Stimulated activated CD4-positive, alpha-beta T cell treated with anti-CD3 and anti-CD28 coated beads, Interleukin-4, amount 100 ng/mL, for 48 hours (primary cell): ENCODE measurements around the gene MALL.
"Not testable (repeated sequence)": the region's sequence is repeated elsewhere in the genome, so short reads cannot be mapped to it uniquely, and the experiment has no call there.

Experiments
- DNase-seq, 2 donors: peaks; one replicate each; pipeline ENCODE4 v3.0.0-alpha.2; 2020; ENCODE audit warnings: low read depth in 2 of 2

Gene MALL

DNA sequence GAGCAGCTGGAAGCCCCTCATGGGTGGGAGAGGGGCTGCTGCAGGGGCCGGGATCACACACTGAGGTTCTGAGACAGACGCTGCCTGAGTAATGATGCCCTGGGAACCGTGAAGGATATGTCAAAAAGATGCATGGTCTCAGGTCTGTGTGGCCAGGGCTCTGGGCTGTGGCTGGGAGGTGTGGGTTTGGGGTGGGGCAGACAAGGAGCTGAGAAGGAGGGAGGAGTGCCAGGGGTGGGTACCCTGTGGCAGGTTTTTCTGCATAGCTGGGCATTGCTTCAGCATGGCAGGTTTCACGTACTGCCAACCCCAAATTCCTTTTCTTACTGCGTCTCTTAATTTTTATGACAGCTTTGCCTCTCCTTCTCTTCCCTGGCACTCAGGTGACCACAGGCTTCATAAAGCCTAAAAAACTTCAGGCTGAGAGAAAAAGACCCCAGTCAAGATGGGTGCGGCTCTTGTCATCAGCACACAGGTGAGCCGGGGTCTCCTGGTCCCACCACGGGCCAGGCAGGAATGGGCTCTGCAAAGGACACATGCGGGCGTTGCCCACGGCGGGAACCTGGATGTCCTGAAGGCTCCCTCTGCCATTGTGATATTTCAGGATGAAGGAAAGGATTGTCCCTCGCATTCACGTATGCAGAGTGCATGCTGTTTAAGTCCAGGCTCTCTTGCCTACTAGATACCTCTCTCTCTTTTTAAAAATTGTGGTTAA lies 18.0 kb downstream of the MALL start:
- DNase-seq: no peak

DNA sequence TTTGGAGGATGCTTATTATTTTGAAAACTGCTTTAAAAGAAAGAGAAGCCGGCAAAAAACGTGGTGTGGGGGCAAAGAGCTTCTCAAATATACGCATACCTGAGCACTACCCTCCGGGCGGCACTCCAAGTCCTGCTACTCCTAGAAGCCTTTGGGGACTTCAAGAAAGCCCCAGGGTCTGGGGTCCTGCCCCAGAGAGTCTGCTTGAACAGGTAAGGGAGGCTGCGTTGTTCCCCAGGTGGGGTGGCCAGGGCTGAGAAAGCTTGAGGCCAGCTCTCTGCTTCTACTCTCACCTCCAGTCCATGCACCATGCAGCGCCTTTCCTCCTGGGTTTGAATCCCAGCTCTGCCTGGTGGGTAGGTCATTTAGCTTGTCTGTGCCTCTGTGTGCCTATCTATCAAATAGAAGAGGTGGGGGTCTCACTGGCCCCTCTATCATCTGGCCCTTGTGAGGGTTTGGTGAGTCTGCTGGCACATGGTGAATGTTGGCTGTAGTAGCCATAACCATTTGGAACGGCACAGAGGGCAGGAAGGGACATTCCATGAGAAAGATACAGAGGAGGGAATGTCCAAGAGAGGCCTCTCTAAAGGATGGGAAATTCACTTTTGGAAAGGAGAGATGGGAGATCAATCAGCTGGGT lies 19.5 kb downstream of the MALL start:
- DNase-seq: no peak

- DNase-seq: not testable (repeated sequence)
Observed at GRCh38 chr2:110094884-110095534, 20.6 kb downstream of the MALL start.

DNA sequence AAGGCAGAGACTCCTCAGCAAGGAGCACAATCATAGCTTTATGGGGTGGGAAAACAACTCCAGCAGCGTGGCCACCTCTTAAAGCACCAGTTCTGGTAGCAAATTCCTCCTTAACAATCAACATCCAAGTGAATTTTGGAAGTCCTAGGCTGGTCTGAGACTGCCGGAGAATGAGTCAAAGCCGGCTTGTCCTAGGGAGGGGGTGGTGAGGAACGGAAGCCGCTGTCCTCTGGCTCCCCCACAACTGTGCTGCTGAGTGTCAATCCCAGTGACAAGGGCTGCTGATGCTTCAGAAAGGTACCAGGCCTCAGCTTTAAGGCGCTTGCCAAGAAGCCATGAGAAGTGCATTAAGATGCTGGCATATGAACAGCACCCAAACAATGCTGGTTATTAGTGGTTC lies 21.7 kb downstream of the MALL start:
- not testable (repeated sequence) for DNase-seq

DNA sequence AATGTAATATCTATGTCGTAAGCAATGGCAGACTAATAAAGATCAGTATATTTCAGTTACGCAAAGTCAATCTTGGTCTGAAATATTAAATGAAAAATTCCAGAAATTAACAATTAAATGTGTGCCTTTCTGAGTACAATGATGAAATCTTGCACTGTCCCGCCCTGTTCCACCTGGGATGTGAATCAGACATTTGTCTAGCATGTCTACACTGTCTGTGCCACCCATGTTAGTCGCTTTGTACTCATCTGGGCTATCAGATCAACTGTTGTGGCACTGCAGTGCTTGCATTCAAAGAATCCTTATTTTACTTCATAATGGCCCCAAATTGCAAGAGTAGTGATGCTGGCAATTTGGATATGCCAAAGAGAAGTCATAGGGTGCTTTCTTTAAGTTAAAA lies 25.5 kb downstream of the MALL start:
- DNase-seq: not testable (repeated sequence)

- DNase-seq: not testable (repeated sequence)
Observed at GRCh38 chr2:110083757-110084156, 31.9 kb downstream of the MALL start.

- DNase-seq: not testable (repeated sequence)
Observed at GRCh38 chr2:110083162-110083561, 32.5 kb downstream of the MALL start.

GRCh38 chr2:110078104-110078503 lies 37.5 kb downstream of the MALL start:
- not testable (repeated sequence) for DNase-seq

GRCh38 chr2:110075896-110076295 lies 39.7 kb downstream of the MALL start:
- not testable (repeated sequence) for DNase-seq

DNA sequence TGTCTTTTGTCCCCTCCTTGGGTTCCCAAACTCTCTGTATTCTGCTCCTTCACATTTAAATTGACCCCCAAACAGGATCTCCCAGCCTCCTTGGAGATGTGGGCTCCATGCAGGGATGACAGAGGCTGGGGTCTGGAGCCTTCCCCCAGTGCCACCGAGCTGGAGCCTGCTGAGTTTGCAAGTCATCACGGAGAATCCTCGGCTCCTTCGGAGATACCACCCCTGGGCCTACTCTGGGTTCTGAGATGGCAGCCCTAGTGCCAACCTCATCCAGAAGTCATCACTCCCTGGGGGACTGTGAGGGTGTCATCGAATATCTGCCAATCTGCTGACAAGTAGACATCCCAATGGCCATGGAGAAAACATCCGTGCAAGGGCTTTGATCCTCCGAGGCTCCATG lies 45.8 kb downstream of the MALL start:
- DNase-seq: not testable (repeated sequence)

GRCh38 chr2:110068153-110068552 lies 47.5 kb downstream of the MALL start:
- not testable (repeated sequence) for DNase-seq

- not testable (repeated sequence) for DNase-seq
Observed at GRCh38 chr2:110062332-110062731, 53.3 kb downstream of the MALL start.

- not testable (repeated sequence) for DNase-seq
Observed at GRCh38 chr2:110060550-110060949, 55.1 kb downstream of the MALL start.

- DNase-seq: not testable (repeated sequence)
Observed at GRCh38 chr2:110059694-110060358, 55.8 kb downstream of the MALL start.

DNA sequence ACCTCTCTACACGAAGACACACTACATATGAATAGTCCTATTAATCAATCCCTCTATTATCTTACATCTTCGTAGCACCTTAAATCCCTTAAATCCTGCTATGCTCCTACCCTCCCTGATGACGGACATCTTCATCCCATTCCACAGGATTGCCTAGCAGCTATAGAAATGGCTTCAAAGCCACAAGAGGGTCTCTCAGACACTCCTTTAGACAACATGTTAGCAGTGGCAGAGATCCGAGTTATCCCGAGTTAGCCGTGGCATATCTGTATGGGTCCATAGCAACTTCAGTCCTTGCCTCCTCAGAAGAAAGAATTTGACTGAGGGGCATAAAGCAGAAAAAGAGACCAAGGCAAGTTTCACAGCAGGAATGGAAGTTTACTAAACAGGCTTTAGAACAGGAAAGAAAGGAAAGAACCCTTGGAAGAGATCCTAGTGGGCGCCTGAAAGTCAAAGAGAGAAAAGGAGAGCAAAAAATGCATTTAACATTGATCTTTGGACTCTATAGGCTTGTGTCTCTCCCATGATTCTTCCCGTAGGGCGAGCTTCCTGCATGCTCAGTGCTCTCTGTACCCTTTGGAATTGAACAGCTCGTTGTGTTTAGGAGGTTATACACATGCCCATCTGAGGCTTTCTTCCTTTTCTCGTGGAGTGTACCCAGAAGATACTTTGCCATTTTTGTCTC lies 56.5 kb downstream of the MALL start:
- DNase-seq: not testable (repeated sequence)

GRCh38 chr2:110058034-110058433 lies 57.6 kb downstream of the MALL start:
- DNase-seq: not testable (repeated sequence)

GRCh38 chr2:110055819-110056408 lies 59.7 kb downstream of the MALL start:
- DNase-seq: not testable (repeated sequence)

GRCh38 chr2:110054521-110055407 lies 60.9 kb downstream of the MALL start:
- not testable (repeated sequence) for DNase-seq

GRCh38 chr2:110053688-110054087 lies 61.9 kb downstream of the MALL start:
- DNase-seq: not testable (repeated sequence)

- not testable (repeated sequence) for DNase-seq
Observed at GRCh38 chr2:110052166-110052565, 63.5 kb downstream of the MALL start.
